Stimulated activated naive CD8-positive, alpha-beta T cell treated with anti-CD3 and anti-CD28 coated beads, Interleukin-15, Interleukin-2, amounts not matched to agents 100 ng/mL and 50 ng/mL, for 24 hours (primary cell): Measurements from ENCODE around the gene GJC1.
A peak's percentile ranks its signal among the peaks of the same experiment; 100 is the strongest.
"Not testable (repeated sequence)": the region's sequence is repeated elsewhere in the genome, so short reads cannot be mapped to it uniquely, and the experiment has no call there.

Experiments used
- H3K27ac Mint-ChIP-seq: one replicate; pipeline ENCODE4 v1.8.0; 2021; ENCODE audit warnings: mild to moderate bottlenecking, mixed read lengths
- H3K27me3 Mint-ChIP-seq: one replicate; pipeline ENCODE4 v1.8.0; 2021; ENCODE audit warnings: mixed read lengths
- H3K36me3 Mint-ChIP-seq: one replicate; pipeline ENCODE4 v1.8.0; 2021; ENCODE audit warnings: low read depth, mixed read lengths
- H3K4me1 Mint-ChIP-seq: one replicate; pipeline ENCODE4 v1.8.0; 2021; ENCODE audit warnings: low read depth, mixed read lengths
- H3K4me3 Mint-ChIP-seq: one replicate; pipeline ENCODE4 v1.8.0; 2021; ENCODE audit warnings: mild to moderate bottlenecking, mixed read lengths
- H3K9me3 Mint-ChIP-seq: one replicate; pipeline ENCODE4 v1.8.0; 2021; ENCODE audit warnings: mixed read lengths

Gene GJC1

DNA sequence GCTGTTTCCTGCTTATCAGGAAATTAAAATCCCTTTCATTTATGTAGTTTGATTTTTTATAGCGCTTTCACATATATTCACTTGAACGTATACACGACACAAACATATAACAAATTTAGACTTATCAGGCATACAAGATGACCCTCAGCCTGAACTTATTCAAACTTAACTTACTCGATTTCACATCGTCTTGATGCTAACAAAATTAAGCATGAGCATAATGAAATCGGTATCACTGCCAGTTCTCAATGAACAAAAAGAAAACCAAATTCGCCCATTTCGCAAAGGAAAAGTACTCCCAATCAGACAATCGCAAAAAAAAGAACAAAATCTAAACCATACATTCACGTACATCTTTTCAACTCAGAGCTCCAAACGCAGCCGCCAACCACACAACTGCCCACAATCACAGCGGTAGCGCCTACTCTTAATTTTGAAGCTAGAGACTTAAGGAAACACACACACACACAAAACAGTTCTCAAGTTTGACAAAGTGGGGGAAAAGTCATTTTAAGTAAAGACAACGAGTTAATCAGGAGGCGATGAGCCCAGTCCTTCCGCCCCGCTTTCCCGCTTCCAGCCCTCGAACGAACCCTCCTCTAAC, 1.1 kb downstream of the GJC1 start:
- Mint-ChIP-seq H3K27me3 (peaks cover 60% of the 10 kb centered on the region), H3K27ac (peak overlapping the region; percentile 39), H3K4me1 (peaks cover 16% of the 10 kb centered on the region)

DNA sequence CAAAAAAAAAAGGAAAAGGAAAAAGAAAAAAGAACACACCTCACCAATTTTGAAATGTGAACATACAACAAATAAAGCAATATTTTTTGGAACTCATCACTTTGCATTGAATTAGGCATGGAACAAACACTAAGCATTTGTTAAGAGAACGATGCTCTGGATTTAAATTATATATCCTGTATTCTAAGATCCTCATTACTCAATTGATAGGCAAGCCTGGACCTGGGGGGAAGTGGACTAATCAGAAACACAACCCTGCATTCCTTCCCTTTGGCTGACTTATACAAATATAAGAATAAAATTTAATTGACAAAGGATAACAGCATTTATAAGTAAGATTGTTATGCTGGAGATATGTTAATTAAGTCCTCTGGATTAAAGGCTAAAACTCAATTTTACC, 2.2 kb downstream of the GJC1 start:
- peaks cover 50% of the 10 kb centered on the region for H3K27me3 Mint-ChIP-seq
- no peaks in the 10 kb centered on the region for H3K36me3 Mint-ChIP-seq
- H3K9me3 Mint-ChIP-seq: no peaks in the 10 kb centered on the region
- peaks cover 16% of the 10 kb centered on the region for H3K4me1 Mint-ChIP-seq
- no peak overlapping the region for H3K4me3 Mint-ChIP-seq
- H3K27ac Mint-ChIP-seq: no peak overlapping the region

More for the DNA sequence above, 1.1 kb downstream of the GJC1 start:
- Mint-ChIP-seq H3K4me3 (peak overlapping the region; percentile 84), H3K9me3 (no peaks in the 10 kb centered on the region), H3K36me3 (no peaks in the 10 kb centered on the region)

DNA sequence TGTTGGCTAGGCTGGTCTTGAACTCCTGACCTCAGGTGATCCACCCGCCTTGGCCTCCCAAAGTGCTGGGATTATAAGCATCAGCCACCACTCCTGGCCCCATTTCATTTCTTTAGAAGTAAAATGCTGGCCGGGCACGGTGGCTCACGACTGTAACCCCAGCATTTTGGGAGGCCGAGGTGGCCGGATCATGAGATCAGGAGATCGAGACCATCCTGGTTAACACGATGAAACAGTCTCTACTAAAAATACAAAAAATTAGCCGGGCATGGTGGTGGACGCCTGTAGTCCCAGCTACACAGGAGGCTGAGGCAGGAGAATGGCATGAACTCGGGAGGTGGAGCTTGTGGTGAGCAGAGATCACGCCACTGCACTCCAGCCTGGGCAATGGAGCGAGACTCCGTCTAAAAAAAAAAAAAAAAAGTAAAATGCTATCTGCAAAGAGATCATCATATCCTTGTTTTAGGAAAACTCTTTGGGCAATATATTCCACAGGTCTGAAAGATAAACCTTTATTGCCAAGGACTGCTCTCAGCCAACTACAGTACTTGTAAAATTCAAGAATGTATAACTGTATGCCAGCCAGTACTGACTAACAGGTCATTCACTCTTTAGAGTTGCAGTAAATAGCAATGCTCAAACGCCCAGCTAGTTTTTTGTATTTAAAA, 3.8 kb downstream of the GJC1 start:
- Mint-ChIP-seq H3K4me1 (peaks cover 16% of the 10 kb centered on the region), H3K4me3 (no peak overlapping the region), H3K27me3 (peaks cover 40% of the 10 kb centered on the region), H3K36me3 (no peaks in the 10 kb centered on the region), H3K9me3 (no peaks in the 10 kb centered on the region), H3K27ac (no peak overlapping the region)

DNA sequence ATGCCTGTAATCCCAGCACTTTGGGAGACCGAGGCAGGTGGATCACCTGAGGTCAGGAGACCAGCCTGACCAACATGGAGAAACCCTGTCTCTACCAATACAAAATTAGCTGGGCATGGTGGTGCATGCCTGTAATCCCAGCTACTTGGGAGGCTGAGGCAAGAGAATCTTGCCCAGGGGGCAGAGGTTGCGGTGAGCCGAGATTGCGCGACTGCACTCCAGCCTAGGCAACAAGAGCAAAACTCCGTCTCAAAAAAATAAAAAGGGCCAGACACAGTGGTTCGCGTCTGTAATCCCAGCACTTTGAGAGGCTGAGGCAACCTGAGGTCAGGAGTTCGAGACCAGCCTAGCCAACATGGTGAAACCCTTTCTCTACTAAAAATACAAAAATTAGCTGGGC, 4.9 kb downstream of the GJC1 start:
- not testable (repeated sequence) for H3K36me3 Mint-ChIP-seq

DNA sequence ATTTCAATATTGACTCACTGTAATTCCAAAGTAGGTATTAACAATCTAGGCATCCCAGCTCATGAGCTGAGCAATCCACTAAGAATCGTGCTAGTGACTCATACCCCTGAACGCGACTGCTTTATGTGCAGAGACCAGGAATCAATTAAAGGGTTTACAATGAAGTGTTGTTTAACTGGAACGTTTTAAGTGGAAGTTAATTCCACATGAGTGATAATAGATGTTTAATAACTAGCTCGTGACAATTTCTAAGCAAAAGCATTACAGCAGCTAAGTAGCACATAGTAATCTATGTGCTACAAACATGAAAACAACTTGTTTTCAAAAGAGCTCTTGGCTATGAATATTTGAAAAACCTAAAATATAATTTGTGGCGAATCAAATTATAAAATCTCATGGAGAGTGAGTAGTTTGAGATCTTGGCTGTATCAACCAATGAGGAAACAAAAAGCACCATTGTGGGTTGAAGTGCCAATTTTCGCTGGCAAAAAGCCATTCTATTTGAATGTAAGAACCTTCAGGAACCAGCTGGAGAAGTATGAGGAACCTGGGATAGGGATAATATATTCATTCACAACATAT, 9.4 kb downstream of the GJC1 start:
- Mint-ChIP-seq H3K36me3 (no peaks in the 10 kb centered on the region), H3K4me1 (no peaks in the 10 kb centered on the region), H3K27ac (no peak overlapping the region), H3K9me3 (no peaks in the 10 kb centered on the region), H3K27me3 (peaks cover 7% of the 10 kb centered on the region), H3K4me3 (no peak overlapping the region)

More for the DNA sequence above, 4.9 kb downstream of the GJC1 start:
- H3K27me3 Mint-ChIP-seq: peaks cover 36% of the 10 kb centered on the region
- H3K4me3 Mint-ChIP-seq, H3K9me3 Mint-ChIP-seq, H3K27ac Mint-ChIP-seq: not testable (repeated sequence)
- H3K4me1 Mint-ChIP-seq: peaks cover 11% of the 10 kb centered on the region

DNA sequence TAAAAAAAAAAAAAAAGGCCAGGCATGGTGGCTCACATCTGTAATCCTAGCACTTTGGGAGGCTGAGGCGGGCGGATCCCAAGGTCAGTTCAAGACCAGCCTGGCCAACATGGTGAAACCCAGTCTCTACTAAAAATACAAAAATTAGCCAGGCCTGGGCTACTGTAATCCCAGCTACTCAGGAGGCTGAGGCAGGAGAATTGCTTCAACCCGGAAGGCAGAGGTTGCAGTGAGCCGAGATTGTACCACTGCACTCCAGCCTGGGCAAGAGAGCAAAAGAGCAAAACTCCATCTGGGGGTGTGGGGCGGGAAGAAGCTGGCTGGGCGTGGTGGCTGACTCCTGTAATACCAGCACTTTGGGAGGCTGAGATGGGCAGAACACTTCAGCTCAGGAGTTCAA, 11.6 kb downstream of the GJC1 start:
- H3K4me3 Mint-ChIP-seq, H3K4me1 Mint-ChIP-seq, H3K27me3 Mint-ChIP-seq, H3K27ac Mint-ChIP-seq, H3K36me3 Mint-ChIP-seq, H3K9me3 Mint-ChIP-seq: not testable (repeated sequence)

DNA sequence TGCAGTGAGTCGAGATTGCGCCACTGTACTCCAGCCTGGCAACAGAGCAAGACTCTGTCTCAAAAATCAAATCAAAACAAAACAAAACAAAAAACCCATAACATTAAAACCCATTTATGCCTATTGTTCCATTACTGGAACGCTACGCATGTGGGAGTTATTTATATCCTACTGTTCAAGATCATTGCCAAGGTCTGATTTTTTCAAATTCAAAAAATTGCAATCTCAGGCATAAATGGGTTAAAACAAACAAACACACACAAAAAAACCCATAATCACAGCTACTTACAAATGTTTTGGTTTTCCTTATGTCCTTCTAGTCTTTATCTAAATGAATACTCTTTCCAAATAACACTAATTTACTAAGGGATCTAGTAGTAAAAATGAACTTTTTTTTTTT, 17.8 kb downstream of the GJC1 start:
- Mint-ChIP-seq H3K4me1 (no peaks in the 10 kb centered on the region), H3K27ac (no peak overlapping the region)

DNA sequence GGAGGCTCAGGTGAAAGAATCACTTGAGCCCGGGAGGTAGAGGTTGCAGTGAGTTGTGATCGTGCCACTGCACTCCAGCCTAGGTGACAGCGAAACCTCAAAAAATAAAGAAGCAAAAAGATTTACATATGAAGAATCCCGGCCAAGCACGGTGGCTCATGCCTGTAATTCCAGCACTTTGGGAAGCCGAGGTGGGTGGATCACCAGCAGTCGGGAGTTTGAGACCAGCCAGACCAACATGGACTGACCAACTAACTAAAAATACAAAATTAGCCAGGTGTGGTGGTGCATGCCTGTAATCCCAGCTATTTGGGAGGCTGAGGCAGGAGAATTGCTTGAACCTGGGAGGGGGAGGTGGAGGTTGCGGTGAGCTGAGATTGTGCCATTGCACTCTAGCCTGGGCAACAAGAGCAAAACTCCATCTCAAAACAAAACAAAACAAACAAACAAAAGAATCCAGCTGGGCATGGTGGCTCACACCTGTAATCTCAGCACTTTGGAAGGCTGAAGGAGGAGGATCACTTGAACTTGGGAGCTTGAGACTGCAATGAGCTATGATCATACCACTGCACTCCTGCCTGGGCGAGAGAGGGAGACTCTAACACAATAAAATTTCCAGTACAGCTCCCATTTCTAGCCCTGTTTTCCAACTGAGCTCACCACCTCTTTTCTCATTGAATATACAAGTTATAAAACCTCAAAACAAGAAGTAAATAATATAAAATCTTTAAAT, 21.3 kb downstream of the GJC1 start:
- not testable (repeated sequence) for H3K4me1 Mint-ChIP-seq, H3K36me3 Mint-ChIP-seq, H3K27ac Mint-ChIP-seq, H3K4me3 Mint-ChIP-seq, H3K9me3 Mint-ChIP-seq, H3K27me3 Mint-ChIP-seq

More for the DNA sequence above, 17.8 kb downstream of the GJC1 start:
- H3K9me3 Mint-ChIP-seq: no peaks in the 10 kb centered on the region
- no peak overlapping the region for H3K4me3 Mint-ChIP-seq
- H3K27me3 Mint-ChIP-seq: no peaks in the 10 kb centered on the region
- no peaks in the 10 kb centered on the region for H3K36me3 Mint-ChIP-seq

DNA sequence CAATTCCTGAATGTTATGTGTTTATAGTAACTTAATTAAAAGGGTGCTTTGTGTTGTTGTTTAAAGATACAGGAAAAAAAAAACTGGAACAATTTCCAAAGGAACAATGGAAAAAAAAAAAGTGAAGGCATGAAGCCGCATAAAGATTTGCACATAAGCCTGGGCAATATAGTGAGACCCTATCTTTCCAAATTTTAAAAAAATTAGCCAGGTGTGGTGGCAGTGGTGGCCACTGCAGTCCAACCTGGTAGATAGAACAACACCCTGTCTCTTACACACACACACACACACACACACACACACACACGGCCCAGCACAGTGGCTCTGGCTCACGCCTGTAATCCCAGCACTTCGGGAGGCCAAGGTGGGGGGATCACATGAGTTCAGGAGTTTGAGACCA, 21.9 kb downstream of the GJC1 start:
- Mint-ChIP-seq H3K27ac (no peak overlapping the region), H3K27me3 (no peaks in the 10 kb centered on the region), H3K36me3 (peaks cover 9% of the 10 kb centered on the region), H3K4me1 (no peaks in the 10 kb centered on the region), H3K4me3 (no peak overlapping the region), H3K9me3 (no peaks in the 10 kb centered on the region)

DNA sequence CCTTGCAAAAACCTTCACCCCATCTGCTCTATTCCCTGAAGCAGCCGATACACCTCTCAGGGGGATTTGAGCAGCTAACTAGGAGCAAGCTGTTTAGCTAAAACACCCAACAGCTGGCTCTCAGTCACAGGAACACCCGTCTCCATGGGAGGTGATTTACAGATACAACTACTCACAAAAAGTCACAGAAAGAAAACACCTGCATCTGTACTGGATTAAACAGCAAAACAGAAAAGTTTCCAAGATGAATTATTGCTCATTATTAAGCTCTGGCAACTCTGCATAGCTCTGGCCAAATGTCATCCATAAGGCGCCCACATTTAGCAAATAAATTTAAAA, 22.3 kb downstream of the GJC1 start:
- Mint-ChIP-seq H3K36me3 (peaks cover 9% of the 10 kb centered on the region), H3K27ac (no peak overlapping the region), H3K4me1 (no peaks in the 10 kb centered on the region), H3K27me3 (no peaks in the 10 kb centered on the region), H3K9me3 (no peaks in the 10 kb centered on the region), H3K4me3 (no peak overlapping the region)

DNA sequence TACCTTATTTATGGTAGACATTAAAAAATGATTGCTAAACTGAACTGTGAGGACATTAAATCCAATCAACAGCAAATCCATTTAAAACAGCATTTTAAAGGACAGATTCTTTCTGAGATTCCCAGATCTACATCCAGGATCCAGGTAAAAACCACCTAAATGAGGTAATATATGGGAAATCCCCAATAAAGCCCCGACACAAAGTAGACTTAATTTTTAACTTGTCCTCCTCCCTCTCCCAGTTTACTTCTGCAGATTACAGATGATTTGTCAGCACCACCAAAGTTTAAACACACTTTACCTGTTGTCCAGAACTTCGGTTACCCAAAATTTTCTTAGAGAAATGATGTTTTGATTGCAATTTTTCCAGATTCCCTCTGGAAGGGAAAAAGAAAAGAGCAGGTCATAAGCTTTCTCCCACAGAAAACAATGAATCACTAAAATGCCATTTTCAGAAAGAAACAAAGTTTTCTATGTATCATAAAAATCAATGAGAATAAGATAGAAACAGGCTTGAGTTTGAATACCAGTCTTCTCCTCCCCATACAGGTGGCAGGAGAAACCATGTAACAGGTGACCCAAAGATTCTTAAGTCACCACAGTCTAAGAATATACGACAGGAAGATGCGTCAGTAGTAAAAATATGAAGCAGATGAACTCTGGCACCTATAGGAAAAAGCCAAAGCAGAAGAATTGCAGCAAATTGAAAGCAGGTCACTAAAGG, 22.8 kb downstream of the GJC1 start:
- no peaks in the 10 kb centered on the region for H3K27me3 Mint-ChIP-seq
- no peak overlapping the region for H3K27ac Mint-ChIP-seq
- no peak overlapping the region for H3K4me3 Mint-ChIP-seq
- no peaks in the 10 kb centered on the region for H3K4me1 Mint-ChIP-seq
- H3K36me3 Mint-ChIP-seq: peaks cover 9% of the 10 kb centered on the region
- H3K9me3 Mint-ChIP-seq: no peaks in the 10 kb centered on the region

DNA sequence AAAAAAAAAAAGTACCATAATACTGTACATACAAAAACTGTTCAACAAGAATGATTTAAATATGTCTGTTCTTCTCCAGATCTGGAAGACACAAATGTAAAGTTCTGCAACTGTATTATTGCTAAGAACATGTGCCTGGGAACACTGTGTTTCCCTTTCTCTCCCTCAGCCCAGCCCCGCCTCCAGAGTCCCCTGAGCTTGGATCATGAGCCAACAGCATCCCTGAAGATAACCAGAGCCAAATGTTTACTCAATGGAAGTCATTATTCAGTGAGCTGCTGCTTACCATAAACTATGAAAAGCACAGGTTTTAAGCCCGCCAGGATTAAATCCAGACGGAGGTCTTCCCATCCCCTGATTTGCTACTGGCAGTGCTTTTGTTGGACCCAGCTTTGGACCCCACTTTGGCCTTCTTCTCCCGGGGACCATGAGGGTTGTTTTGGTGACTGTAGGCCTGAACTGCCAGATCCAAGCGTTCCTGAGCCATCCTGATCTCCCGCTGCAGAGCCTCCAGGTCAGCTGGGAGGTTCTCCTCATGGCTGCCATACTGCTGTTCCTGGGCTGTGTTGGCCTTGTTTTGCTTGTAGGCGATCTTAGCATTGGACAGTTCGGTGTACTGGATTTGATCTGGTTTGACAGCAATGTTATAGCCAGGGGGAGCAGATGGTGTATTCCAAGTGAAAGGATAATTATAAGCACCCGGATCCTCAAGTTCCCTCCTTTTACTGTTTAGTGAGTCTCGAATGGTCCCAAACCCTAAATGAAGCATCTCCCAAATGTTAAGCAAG, 25.6 kb downstream of the GJC1 start:
- H3K4me3 Mint-ChIP-seq: no peak overlapping the region
- H3K4me1 Mint-ChIP-seq: no peaks in the 10 kb centered on the region
- H3K9me3 Mint-ChIP-seq: no peaks in the 10 kb centered on the region
- H3K27ac Mint-ChIP-seq: no peak overlapping the region
- H3K27me3 Mint-ChIP-seq: no peaks in the 10 kb centered on the region
- peaks cover 9% of the 10 kb centered on the region for H3K36me3 Mint-ChIP-seq

DNA sequence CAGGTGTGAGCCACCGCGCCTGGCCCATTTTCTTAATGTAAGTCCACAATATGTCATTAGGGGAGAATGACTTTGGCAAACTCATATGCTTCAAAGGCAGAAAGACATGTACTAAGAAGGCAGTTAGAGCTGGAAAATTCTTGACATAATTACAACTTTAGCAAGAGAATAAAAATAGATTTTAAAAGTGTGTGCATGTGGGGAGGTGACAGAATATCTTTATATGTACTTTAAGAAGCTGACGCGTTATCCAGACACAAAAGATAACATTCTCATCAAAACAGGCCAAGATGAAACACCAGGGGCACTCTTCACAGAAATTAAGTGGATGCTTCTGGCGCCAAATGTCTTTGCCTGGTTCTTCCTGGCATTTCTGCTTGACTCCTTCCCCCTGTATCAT, 28.2 kb downstream of the GJC1 start:
- no peak overlapping the region for H3K4me3 Mint-ChIP-seq
- H3K27me3 Mint-ChIP-seq: no peaks in the 10 kb centered on the region
- H3K4me1 Mint-ChIP-seq: no peaks in the 10 kb centered on the region
- no peak overlapping the region for H3K27ac Mint-ChIP-seq
- no peaks in the 10 kb centered on the region for H3K9me3 Mint-ChIP-seq
- peaks cover 9% of the 10 kb centered on the region for H3K36me3 Mint-ChIP-seq

DNA sequence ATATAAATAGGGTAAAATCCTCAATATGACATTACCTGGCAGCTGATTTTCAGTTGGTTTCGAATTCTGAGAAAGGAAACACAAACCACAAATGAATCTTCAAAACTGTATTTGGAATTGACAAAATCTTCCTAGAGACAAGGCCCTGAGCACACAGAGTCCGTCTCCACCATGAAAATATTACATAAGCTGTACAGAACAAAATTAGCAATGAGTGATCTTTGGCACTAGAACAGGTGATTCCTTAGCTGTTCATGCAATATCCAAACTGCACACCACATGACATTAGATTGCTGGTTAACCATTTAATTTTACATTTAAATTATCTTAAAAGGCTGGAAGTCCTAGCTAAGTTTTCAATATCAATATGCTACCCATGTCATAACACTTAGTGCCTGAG, 31.7 kb downstream of the GJC1 start:
- H3K36me3 Mint-ChIP-seq: no peaks in the 10 kb centered on the region
- H3K4me3 Mint-ChIP-seq: no peak overlapping the region
- no peaks in the 10 kb centered on the region for H3K9me3 Mint-ChIP-seq

More for the DNA sequence above, 31.7 kb downstream of the GJC1 start:
- no peaks in the 10 kb centered on the region for H3K27me3 Mint-ChIP-seq
- H3K27ac Mint-ChIP-seq: no peak overlapping the region
- H3K4me1 Mint-ChIP-seq: peaks cover 11% of the 10 kb centered on the region
